OCI-LY3 (cell line): Measurements from ENCODE around the gene ANKFN1.

Source experiments
- EZH2phosphoT487 ChIP-seq: fragments of 200-600 bp; shearing (Covaris generic); IDR thresholded peaks from 2 replicates; pipeline ENCODE4 v1.6.1; 2018; ENCODE audit warnings: antibody characterized with exemption, mixed run types, low read depth
- TF ChIP-seq, protein P1 (sequence below): fragments of 200-600, 300-600 bp; sonication (generic); IDR thresholded peaks from 2 replicates; pipeline ENCODE4 v1.5.1; 2014; ENCODE audit warnings: antibody characterized with exemption, low read length, low read depth

DNA sequence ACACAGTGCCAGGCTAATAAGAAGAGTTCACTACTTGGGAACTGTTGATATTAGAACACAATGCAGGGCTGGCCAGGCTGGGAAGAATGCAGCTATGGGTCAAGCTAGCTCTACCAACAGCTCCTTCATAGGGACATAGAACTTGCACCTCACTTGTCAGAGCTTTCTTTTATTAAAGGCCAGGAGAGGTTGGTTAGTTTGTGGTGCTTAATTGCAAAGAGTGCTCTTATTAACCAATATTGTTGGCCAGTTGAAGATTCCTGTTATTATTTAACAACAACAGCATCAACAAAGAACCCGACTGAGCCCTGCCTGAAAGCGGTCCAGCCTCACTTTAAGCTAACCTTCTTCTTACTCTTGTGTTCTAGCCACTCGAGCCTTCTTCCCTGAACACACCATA, 43.4 kb upstream of the ANKFN1 start:
- no peak for TF ChIP-seq EZH2phosphoT487
- TF ChIP-seq, protein P1, sequence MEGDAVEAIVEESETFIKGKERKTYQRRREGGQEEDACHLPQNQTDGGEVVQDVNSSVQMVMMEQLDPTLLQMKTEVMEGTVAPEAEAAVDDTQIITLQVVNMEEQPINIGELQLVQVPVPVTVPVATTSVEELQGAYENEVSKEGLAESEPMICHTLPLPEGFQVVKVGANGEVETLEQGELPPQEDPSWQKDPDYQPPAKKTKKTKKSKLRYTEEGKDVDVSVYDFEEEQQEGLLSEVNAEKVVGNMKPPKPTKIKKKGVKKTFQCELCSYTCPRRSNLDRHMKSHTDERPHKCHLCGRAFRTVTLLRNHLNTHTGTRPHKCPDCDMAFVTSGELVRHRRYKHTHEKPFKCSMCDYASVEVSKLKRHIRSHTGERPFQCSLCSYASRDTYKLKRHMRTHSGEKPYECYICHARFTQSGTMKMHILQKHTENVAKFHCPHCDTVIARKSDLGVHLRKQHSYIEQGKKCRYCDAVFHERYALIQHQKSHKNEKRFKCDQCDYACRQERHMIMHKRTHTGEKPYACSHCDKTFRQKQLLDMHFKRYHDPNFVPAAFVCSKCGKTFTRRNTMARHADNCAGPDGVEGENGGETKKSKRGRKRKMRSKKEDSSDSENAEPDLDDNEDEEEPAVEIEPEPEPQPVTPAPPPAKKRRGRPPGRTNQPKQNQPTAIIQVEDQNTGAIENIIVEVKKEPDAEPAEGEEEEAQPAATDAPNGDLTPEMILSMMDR, result no peak
